AG04449 (cell line): Measurements from ENCODE around the gene CSNK1G2.

Source experiments
- CTCF ChIA-PET: fragments of 350-600 bp; formaldehyde crosslinking; extraction: SDS; loops from one replicate; lab custom pipeline; 2021; ENCODE audit warnings: antibody characterized with exemption; lab: Yijun Ruan, JAX
- POLR2A ChIA-PET: fragments of 400-600, 350-600 bp; formaldehyde crosslinking; extraction: SDS; loops from one replicate; lab custom pipeline; 2020; ENCODE audit warnings: antibody characterized with exemption, inconsistent platforms; lab: Yijun Ruan, JAX
- DNase-seq: peaks from one replicate; pipeline ENCODE4 v3.0.0-alpha.2; 2010; ENCODE audit warnings: low read depth, low spot score
- H3K4me3 ChIP-seq: 2 replicates; pipeline ENCODE4 v1.5.1; 2011; ENCODE audit warnings: low read depth, mild to moderate bottlenecking, control low read depth, low read length
- CTCF ChIP-seq: IDR thresholded peaks from one replicate; pipeline ENCODE4 v1.5.1; 2011; ENCODE audit warnings: mild to moderate bottlenecking, moderate library complexity, low read length, control low read depth, inconsistent platforms; ENCODE audit not compliant: insufficient read depth; ENCODE audit errors: missing control alignments

Gene CSNK1G2

GRCh38 chr19:1956122-1956494 is 15.1 kb downstream of the CSNK1G2 start:
- CTCF ChIA-PET = interaction anchor here (0.7 kb wide), 1 partner anchor 10 kb away, joined by 3 read pairs; no protein-coding TSS in a partner anchor
- no peak overlapping the region for H3K4me3 ChIP-seq
- POLR2A ChIA-PET = no interaction called here
- DNase-seq = no peak
- TF ChIP-seq CTCF = no peak

- ChIA-PET CTCF (interaction anchor here (0.7 kb wide), 1 partner anchor 11 kb away, joined by 3 read pairs; no protein-coding TSS in a partner anchor), POLR2A (no interaction called here)
- TF ChIP-seq CTCF = no peak
- no peak overlapping the region for H3K4me3 ChIP-seq
- DNase-seq = no peak
Observed at GRCh38 chr19:1956868-1957492, 16.0 kb downstream of the CSNK1G2 start.

- no peak for DNase-seq
- POLR2A ChIA-PET = no interaction called here
- no peak overlapping the region for H3K4me3 ChIP-seq
- no peak for TF ChIP-seq CTCF
- CTCF ChIA-PET = interaction anchor here (0.9 kb wide), 1 partner anchor 137 kb away, joined by 4 read pairs; no protein-coding TSS in a partner anchor
Observed at GRCh38 chr19:1957562-1958248, 16.7 kb downstream of the CSNK1G2 start.

- no peak overlapping the region for H3K4me3 ChIP-seq
- POLR2A ChIA-PET = no interaction called here
- no peak for DNase-seq
- CTCF ChIA-PET = interaction anchor here (0.8 kb wide), 1 partner anchor 14 kb away, joined by 3 read pairs; no protein-coding TSS in a partner anchor
- TF ChIP-seq CTCF = no peak
Observed at GRCh38 chr19:1959928-1960589, 19.1 kb downstream of the CSNK1G2 start.

GRCh38 chr19:1961000-1961883 is 20.3 kb downstream of the CSNK1G2 start:
- CTCF ChIA-PET = interaction anchor here (2.0 kb wide), 1 partner anchor 59 kb away, joined by 5 read pairs; no protein-coding TSS in a partner anchor
- DNase-seq = no peak
- no peak for TF ChIP-seq CTCF
- POLR2A ChIA-PET = no interaction called here
- no peak overlapping the region for H3K4me3 ChIP-seq
